NK-92 treated with Interleukin-12 subunit alpha and Interleukin-12 subunit beta, amount 100 ng/mL, for 24 hours (cell line): Measurements from ENCODE around the gene DSG2.
"Not testable (repeated sequence)": the region's sequence is repeated elsewhere in the genome, so short reads cannot be mapped to it uniquely, and the experiment has no call there.

ENCODE experiments used
- DNase-seq: peaks from one replicate; lab custom pipeline; 2025; lab: John Stamatoyannopoulos, UW

Gene DSG2

GRCh38 chr18:31500051-31500688 lies 2.2 kb downstream of the DSG2 start:
- no peak for DNase-seq

GRCh38 chr18:31503011-31503410 lies 5.0 kb downstream of the DSG2 start:
- DNase-seq: no peak

- DNase-seq: no peak
These were observed 6.6 kb downstream of the DSG2 start for GRCh38 chr18:31504455-31505147.

GRCh38 chr18:31505156-31505555 lies 7.2 kb downstream of the DSG2 start:
- no peak for DNase-seq

GRCh38 chr18:31506024-31506742 lies 8.2 kb downstream of the DSG2 start:
- DNase-seq: no peak

GRCh38 chr18:31507124-31507523 lies 9.1 kb downstream of the DSG2 start:
- not testable (repeated sequence) for DNase-seq

GRCh38 chr18:31508781-31509180 lies 10.8 kb downstream of the DSG2 start:
- DNase-seq: no peak

- DNase-seq: no peak
These were observed 11.6 kb downstream of the DSG2 start for GRCh38 chr18:31509571-31509970.

- DNase-seq: no peak
These were observed 12.3 kb downstream of the DSG2 start for GRCh38 chr18:31510319-31510718.

- DNase-seq: no peak
These were observed 13.1 kb downstream of the DSG2 start for GRCh38 chr18:31511098-31511497.

GRCh38 chr18:31512203-31512764 lies 14.3 kb downstream of the DSG2 start:
- DNase-seq: no peak

- no peak for DNase-seq
These were observed 15.4 kb downstream of the DSG2 start for GRCh38 chr18:31513189-31513935.

GRCh38 chr18:31516437-31516836 lies 18.5 kb downstream of the DSG2 start:
- no peak for DNase-seq

- DNase-seq: no peak
These were observed 28.4 kb downstream of the DSG2 start for GRCh38 chr18:31526374-31526773.

GRCh38 chr18:31533236-31533635 lies 35.3 kb downstream of the DSG2 start:
- no peak for DNase-seq

- DNase-seq: no peak
These were observed 40.9 kb downstream of the DSG2 start for GRCh38 chr18:31538837-31539236.

GRCh38 chr18:31546476-31546875 lies 48.5 kb downstream of the DSG2 start:
- no peak for DNase-seq

- no peak for DNase-seq
These were observed 50.9 kb downstream of the DSG2 start for GRCh38 chr18:31548853-31549252.

GRCh38 chr18:31549416-31549815 lies 51.4 kb downstream of the DSG2 start:
- DNase-seq: no peak

GRCh38 chr18:31551883-31552282 lies 53.9 kb downstream of the DSG2 start:
- no peak for DNase-seq

GRCh38 chr18:31553800-31554199 lies 55.8 kb downstream of the DSG2 start:
- no peak for DNase-seq

- DNase-seq: no peak
These were observed 56.8 kb downstream of the DSG2 start for GRCh38 chr18:31554776-31555175.
